Measurements from ENCODE around the gene SPATA4.

GRCh38 chr4:176241703-176242102 is 46.3 kb upstream of the SPATA4 start:
- no peak for TF ChIP-seq POLR2A (IDR thresholded peaks at IDR 0.05; ENCODE audit: low read depth, low read length)
- no peak for TF ChIP-seq POLR2AphosphoS5 (IDR thresholded peaks at IDR 0.05; ENCODE audit: low read depth, low read length)
